GM19023 (cell line): ENCODE results near the gene PER2.
"Not testable (repeated sequence)": the region's sequence is repeated elsewhere in the genome, so short reads cannot be mapped to it uniquely, and the experiment has no call there.

ENCODE experiments used
- ATAC-seq: cut with Tn5 transposase; IDR thresholded peaks from one replicate; pipeline ENCODE4 v1.9.1; 2021; ENCODE audit warnings: mild to moderate bottlenecking, moderate library complexity; ENCODE audit not compliant: unreplicated experiment

The PER2 gene

DNA sequence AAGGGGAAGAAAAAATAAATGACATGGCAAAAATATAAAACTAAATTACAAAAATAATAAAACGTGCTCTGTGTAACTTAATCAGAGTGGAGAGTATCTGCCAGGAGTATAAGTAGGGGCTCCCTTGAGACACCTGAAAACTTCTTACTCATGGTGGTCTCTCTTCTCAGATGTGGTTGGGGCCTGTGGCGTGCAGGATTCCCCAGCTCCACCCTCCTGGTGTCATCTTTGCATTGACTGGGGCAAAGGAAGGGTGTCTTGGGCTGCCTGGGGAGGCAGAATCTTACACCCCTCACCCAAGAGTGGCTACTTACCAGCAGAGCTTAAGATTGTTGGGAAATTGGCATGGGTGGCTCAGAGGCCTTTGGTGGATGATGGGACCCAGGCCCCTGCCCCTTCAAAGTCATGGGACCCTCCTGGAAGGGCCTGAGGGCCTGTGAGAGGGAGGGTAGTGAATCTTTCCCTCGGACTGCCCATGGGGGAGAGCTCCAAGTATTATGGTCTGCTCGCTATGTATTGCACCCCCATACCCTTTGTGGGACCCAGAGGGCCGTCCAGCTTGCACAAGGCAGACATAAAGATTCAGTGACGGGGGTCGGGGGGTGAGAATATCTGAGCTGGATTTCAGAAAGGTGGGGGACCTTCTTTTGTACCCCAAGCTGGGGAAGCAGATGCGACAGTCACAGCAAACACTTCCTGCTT lies 25.0 kb upstream of the PER2 start:
- no peak for ATAC-seq

GRCh38 chr2:238310721-238311120 lies 22.3 kb upstream of the PER2 start:
- not testable (repeated sequence) for ATAC-seq

DNA sequence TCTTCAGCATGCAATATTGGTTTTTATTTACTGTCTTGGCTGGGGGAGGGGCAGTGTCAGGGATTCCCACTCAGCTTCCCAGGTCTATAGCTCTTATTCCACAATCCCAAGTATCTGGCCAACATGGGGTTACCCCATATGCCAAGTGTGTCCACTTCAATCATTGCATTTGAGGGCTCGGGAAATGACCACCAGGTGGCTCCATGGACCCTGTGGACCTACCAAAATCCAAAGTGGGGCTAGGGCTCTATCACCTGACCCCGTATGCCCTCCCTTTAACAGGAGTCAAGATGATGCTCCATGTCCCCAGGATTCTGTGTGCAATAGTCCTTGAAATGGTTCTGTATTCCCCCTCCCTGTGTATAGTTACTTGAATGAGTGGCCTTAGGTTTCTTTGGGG lies 19.8 kb upstream of the PER2 start:
- ATAC-seq = no peak

DNA sequence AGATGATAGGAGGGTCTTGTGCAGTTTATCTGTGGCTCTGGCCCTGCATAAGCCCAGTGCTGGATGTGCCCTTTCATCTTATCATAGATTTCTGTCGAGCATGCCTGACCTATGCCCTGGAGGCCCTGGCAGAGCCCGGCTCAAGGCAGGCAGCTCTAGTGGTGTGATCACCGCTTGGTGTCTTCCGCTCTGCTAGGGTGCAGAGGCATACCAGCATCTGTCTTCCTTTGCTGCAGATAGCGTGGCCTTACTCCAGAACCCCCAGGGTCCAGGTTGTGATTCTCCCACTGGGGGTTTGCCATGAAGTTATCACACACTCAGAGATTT lies 18.2 kb upstream of the PER2 start:
- no peak for ATAC-seq

DNA sequence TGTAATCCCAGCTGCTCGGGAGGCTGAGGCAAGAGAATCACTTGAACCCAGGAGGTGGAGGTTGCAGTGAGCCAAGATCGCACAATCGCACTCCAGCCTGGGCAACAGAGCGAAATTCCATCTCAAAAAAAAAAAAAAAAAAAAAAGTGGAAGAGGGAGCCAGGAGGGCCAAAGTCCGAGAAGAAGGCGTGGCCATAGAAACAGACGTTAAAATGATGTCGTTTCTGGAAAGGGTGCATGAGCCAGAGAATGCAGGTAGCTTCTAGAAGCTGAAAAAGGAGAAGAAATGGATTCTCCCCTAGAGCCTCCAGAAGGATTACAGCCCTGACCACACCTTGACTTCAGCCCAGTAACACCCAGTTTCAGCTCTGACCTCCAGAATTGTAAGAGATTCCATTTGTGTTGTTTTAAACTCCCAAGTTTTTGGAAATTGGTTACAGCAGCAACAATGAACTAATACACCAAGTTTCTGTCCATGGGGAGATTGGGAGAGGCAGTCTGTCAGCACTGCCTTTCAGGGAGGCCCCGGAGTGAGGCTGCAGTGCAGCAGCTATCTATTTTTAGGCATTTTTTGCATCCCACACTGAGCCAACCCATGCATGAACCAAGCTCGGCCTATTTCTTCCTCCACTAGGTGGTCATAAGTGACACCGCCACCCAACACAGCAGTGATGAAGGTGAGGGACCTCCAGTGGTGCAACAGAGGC lies 17.7 kb upstream of the PER2 start:
- ATAC-seq = no peak

- ATAC-seq = no peak
Observed at GRCh38 chr2:238305092-238305862, 16.9 kb upstream of the PER2 start.

DNA sequence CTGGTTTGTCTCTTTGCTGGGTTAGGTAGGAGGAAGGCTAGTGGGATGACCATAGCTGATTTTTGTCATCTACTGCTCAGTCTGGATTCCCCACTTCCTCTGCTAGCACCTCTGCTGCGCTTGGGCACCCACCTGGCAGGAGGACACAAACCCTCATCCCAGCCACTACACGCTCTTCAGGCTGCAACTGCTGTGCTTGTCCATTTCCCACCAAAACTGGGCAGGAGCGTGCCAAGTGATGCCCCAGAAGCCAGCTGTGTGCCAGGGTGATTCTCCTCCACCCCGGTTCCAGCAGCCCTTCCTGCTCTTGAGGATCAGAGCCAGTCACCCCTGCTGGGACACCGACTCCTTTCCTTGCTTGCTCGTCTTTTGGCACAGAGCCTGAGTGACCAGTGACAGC lies 15.7 kb upstream of the PER2 start:
- ATAC-seq = no peak

GRCh38 chr2:238302751-238303150 lies 14.3 kb upstream of the PER2 start:
- no peak for ATAC-seq

- ATAC-seq = no peak
Observed at GRCh38 chr2:238302087-238302486, 13.7 kb upstream of the PER2 start.

DNA sequence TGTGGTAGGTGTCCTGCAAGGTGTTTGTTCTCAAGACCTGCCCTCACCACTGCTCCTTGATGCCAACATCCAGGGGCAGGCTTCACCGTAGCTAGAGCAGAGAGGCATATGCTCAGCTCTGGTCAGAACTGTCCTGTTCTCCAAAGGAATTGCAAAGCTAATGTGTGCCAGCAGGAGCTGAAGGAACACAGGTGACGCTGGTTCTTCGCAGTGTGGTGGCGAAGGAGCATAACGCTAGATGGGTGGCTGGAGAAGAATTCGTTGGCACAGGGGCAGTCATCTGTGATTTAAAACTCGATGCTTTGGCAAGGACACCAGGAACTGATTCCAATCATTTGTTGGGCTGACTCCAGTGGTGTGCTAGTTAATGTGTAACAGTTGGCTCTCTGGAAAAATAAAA lies 11.4 kb upstream of the PER2 start:
- no peak for ATAC-seq

- ATAC-seq = no peak
Observed at GRCh38 chr2:238296638-238297457, 8.4 kb upstream of the PER2 start.

- ATAC-seq = no peak
Observed at GRCh38 chr2:238295144-238296112, 7.0 kb upstream of the PER2 start.

GRCh38 chr2:238294393-238295143 lies 6.2 kb upstream of the PER2 start:
- no peak for ATAC-seq

GRCh38 chr2:238294046-238294392 lies 5.6 kb upstream of the PER2 start:
- ATAC-seq = no peak

GRCh38 chr2:238291550-238292281 lies 3.3 kb upstream of the PER2 start:
- ATAC-seq = no peak

GRCh38 chr2:238290715-238291549 lies 2.5 kb upstream of the PER2 start:
- ATAC-seq = no peak

DNA sequence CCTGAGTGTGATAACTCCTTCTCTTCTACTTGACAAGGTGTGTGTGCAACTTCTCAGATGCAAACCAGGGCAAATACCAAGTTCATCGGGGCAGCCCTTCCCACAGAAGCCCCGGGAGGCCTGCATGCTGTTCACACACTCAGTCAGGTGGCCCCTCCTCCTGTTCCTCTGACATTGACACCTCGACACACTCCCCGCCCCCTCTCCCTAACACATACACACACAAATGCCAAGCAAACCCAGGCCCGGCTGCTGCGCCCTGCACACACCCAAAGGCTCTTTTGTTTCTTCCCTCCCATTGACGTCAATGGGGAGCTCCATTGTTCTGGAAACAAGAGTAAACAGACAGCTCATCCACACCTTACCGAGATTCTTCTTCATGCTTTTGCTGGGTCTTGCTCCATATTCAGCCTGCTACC lies 1.7 kb upstream of the PER2 start:
- ATAC-seq = no peak

DNA sequence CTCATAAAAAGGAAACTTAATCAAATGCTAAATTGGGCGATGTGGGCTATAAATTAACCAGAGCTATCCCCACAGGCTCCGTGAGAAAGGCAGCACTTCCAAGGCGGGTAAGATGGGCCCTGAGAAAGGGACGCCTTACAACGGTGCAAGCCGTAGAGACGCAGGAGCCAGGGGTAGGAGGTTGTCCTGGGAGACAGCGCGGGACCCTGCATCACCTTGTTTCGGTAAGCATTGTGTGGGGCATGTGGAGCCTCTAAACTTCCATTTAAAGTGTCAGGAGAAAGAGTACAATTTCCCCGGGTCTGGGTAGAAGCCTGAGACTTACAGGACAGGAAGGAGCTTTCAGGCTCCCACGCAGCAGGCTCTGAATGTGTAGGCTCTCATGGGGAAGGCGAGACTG lies 1.2 kb upstream of the PER2 start:
- no peak for ATAC-seq
